HepG2 (cell line): ENCODE results near the gene DNAJB8. TPM values are rescaled to one million over a fixed set of nuclear protein-coding genes. Genes with fewer than 3 reads are reported as not detected.
A peak's percentile ranks its signal among the peaks of the same experiment; 100 is the strongest.

Experiments
- BCL6 ChIP-seq: IDR thresholded peaks from 2 replicates; pipeline ENCODE4 v1.6.1; 2016; ENCODE audit warnings: missing genetic modification reagents, missing compliant biosample characterization
- KAT2B ChIP-seq: fragments of 150-350 bp; IDR thresholded peaks from 2 replicates; pipeline ENCODE4 v1.6.1; 2014; ENCODE audit warnings: low read depth, low read length, borderline replicate concordance
- LBX2 ChIP-seq: sonication (generic); formaldehyde crosslinking; IDR thresholded peaks from 2 replicates; pipeline ENCODE4 v1.5.0; 2020; ENCODE audit warnings: missing genetic modification reagents, mild to moderate bottlenecking, borderline replicate concordance
- NBN ChIP-seq: fragments of 450-650 bp; conservative IDR thresholded peaks from 2 replicates; pipeline ENCODE4 v1.6.1; 2017
- NFRKB ChIP-seq: fragments of 450-650 bp; IDR thresholded peaks from 2 replicates; pipeline ENCODE4 v1.6.1; 2017
- SMARCC2 ChIP-seq: fragments of 450-650 bp; IDR thresholded peaks from 2 replicates; pipeline ENCODE4 v1.6.1; 2017; ENCODE audit warnings: antibody characterized with exemption, mild to moderate bottlenecking
- SYNCRIP ChIP-seq: fragments of 200-400 bp; formaldehyde crosslinking; IDR thresholded peaks from 2 replicates; pipeline ENCODE4 v1.6.1; 2018; ENCODE audit warnings: mild to moderate bottlenecking, low read depth, low read length; ENCODE audit not compliant: insufficient read depth
- TOE1 ChIP-seq: sonication (generic); formaldehyde crosslinking; IDR thresholded peaks from 2 replicates; pipeline ENCODE4 v1.4.0; 2020; ENCODE audit warnings: mild to moderate bottlenecking, missing genetic modification reagents
- ZNF317 ChIP-seq: sonication (generic); formaldehyde crosslinking; IDR thresholded peaks from 2 replicates; pipeline ENCODE4 v1.5.0; 2020; ENCODE audit warnings: mild to moderate bottlenecking, missing genetic modification reagents
- ZNF549 ChIP-seq: sonication (generic); formaldehyde crosslinking; IDR thresholded peaks from 2 replicates; pipeline ENCODE4 v1.5.0; 2020; ENCODE audit warnings: missing genetic modification reagents
- ZNF709 ChIP-seq: sonication (generic); formaldehyde crosslinking; IDR thresholded peaks from 2 replicates; pipeline ENCODE4 v1.5.0; 2020; ENCODE audit warnings: mild to moderate bottlenecking, missing genetic modification reagents
- polyA plus RNA-seq, 8 experiments: library from polyadenylated mRNA; depleted of rRNA in 3 of 8; stranded (reverse) in 7 of 8; unstranded in 1 of 8; fragments of >200 nt; fragmentation: Illumina TruSeq in 4 of 8; extraction: Trizol in 4 of 8; gene quantifications; 2 replicates each; pipeline versions ENCODE4 v1.2.1 to v1.2.3, GENCODE V29; 2011 to 2016; ENCODE audit warnings: low read depth in 4 of 8, missing spikeins in 1 of 8, mixed read lengths in 1 of 8; ENCODE audit not compliant: insufficient read depth in 1 of 8
- total RNA-seq, 5 experiments: library from RNA; depleted of rRNA; stranded (reverse); fragments of >200 nt; fragmentation: Illumina TruSeq; extraction: Trizol; gene quantifications; 2 replicates each; pipeline ENCODE4 v1.2.3, GENCODE V29; 2016; ENCODE audit warnings: low read depth in 1 of 5
- TF ChIP-seq, protein P1 (sequence below): sonication (generic); formaldehyde crosslinking; IDR thresholded peaks from 2 replicates; pipeline ENCODE4 v1.5.0; 2020; ENCODE audit warnings: mild to moderate bottlenecking, missing genetic modification reagents
- TF ChIP-seq, protein P2 (sequence below): sonication (generic); formaldehyde crosslinking; IDR thresholded peaks from 2 replicates; pipeline ENCODE4 v1.4.0; 2020; ENCODE audit warnings: missing genetic modification reagents
- TF ChIP-seq, protein P3 (sequence below): sonication (generic); formaldehyde crosslinking; IDR thresholded peaks from 2 replicates; pipeline ENCODE4 v1.4.0; 2020; ENCODE audit warnings: mild to moderate bottlenecking, missing genetic modification reagents
- TF ChIP-seq, protein P4 (sequence below): IDR thresholded peaks from 2 replicates; pipeline ENCODE4 v1.6.1; 2016; ENCODE audit warnings: mild to moderate bottlenecking, missing biosample characterization, missing genetic modification reagents
- TF ChIP-seq, protein P5 (sequence below): sonication (generic); formaldehyde crosslinking; IDR thresholded peaks from 2 replicates; pipeline ENCODE4 v1.8.1; 2023; ENCODE audit warnings: mild to moderate bottlenecking, missing genetic modification reagents, borderline replicate concordance
- TF ChIP-seq, protein P6 (sequence below), 2 experiments: sonication (generic) in 1 of 2; formaldehyde crosslinking in 1 of 2; IDR thresholded peaks; 2 replicates each; pipeline versions ENCODE4 v1.4.0 to v1.6.1; 2018 to 2020; ENCODE audit warnings: missing genetic modification reagents in 2 of 2, borderline replicate concordance in 1 of 2, low read depth in 1 of 2, mild to moderate bottlenecking in 1 of 2, missing biosample characterization in 1 of 2

Gene DNAJB8
- total and polyA plus RNA-seq, 2 of the 13 experiments (the other 11 are each of a cell fraction or from before 2014, with no cell fraction given) = not detected

DNA sequence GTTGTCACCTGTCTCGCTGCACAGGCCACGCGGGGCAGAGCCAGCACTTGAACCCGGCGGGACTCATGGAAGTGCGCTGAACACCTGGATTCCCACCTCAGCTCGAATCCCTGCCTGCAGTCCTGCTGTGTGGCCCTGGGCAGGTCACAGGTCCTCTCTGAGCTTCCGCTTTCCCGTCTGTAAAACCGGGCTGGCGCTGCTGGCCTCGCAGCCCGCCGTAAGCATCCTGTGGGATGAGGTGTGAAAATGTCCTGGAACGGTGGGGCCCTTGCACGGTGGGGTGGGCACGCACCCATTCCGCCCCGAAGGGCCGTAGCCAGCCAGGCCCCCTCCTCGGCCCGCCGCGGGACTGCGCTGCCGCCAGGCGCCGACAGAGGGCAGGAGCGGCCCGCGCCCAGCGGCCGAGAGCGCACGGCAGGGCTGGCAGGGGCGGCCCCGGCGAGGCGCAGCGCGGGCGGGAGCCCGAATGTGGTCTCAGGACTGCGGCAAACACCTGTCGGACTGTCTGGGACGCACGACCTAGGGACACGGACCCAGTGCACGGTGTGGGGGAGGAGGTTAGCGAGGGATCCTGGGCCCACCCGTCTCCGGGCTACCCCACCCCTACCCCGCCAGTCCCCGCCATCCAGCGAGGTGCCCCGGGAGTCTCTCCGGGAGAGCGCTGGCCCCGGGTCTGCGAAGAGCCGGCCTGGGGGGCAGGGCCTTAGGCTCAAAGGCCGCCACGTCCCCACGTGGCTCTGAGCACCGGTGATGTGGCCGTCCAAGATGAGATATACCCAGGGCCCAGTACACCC, 40.4 kb downstream of the DNAJB8 start (continued):
- TF ChIP-seq, protein P1, sequence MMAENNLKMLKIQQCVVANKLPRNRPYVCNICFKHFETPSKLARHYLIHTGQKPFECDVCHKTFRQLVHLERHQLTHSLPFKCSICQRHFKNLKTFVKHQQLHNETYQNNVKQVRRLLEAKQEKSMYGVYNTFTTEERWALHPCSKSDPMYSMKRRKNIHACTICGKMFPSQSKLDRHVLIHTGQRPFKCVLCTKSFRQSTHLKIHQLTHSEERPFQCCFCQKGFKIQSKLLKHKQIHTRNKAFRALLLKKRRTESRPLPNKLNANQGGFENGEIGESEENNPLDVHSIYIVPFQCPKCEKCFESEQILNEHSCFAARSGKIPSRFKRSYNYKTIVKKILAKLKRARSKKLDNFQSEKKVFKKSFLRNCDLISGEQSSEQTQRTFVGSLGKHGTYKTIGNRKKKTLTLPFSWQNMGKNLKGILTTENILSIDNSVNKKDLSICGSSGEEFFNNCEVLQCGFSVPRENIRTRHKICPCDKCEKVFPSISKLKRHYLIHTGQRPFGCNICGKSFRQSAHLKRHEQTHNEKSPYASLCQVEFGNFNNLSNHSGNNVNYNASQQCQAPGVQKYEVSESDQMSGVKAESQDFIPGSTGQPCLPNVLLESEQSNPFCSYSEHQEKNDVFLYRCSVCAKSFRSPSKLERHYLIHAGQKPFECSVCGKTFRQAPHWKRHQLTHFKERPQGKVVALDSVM (CRISPR knock-in tag) = no peak
- TF ChIP-seq NBN = no peak
- TF ChIP-seq, protein P2, sequence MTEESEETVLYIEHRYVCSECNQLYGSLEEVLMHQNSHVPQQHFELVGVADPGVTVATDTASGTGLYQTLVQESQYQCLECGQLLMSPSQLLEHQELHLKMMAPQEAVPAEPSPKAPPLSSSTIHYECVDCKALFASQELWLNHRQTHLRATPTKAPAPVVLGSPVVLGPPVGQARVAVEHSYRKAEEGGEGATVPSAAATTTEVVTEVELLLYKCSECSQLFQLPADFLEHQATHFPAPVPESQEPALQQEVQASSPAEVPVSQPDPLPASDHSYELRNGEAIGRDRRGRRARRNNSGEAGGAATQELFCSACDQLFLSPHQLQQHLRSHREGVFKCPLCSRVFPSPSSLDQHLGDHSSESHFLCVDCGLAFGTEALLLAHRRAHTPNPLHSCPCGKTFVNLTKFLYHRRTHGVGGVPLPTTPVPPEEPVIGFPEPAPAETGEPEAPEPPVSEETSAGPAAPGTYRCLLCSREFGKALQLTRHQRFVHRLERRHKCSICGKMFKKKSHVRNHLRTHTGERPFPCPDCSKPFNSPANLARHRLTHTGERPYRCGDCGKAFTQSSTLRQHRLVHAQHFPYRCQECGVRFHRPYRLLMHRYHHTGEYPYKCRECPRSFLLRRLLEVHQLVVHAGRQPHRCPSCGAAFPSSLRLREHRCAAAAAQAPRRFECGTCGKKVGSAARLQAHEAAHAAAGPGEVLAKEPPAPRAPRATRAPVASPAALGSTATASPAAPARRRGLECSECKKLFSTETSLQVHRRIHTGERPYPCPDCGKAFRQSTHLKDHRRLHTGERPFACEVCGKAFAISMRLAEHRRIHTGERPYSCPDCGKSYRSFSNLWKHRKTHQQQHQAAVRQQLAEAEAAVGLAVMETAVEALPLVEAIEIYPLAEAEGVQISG = peak; percentile 48
- TF ChIP-seq, protein P3, sequence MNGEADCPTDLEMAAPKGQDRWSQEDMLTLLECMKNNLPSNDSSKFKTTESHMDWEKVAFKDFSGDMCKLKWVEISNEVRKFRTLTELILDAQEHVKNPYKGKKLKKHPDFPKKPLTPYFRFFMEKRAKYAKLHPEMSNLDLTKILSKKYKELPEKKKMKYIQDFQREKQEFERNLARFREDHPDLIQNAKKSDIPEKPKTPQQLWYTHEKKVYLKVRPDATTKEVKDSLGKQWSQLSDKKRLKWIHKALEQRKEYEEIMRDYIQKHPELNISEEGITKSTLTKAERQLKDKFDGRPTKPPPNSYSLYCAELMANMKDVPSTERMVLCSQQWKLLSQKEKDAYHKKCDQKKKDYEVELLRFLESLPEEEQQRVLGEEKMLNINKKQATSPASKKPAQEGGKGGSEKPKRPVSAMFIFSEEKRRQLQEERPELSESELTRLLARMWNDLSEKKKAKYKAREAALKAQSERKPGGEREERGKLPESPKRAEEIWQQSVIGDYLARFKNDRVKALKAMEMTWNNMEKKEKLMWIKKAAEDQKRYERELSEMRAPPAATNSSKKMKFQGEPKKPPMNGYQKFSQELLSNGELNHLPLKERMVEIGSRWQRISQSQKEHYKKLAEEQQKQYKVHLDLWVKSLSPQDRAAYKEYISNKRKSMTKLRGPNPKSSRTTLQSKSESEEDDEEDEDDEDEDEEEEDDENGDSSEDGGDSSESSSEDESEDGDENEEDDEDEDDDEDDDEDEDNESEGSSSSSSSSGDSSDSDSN (CRISPR knock-in tag) = peak; percentile 59; the same call in 1 of the 2 replicates
- TF ChIP-seq, protein P4, sequence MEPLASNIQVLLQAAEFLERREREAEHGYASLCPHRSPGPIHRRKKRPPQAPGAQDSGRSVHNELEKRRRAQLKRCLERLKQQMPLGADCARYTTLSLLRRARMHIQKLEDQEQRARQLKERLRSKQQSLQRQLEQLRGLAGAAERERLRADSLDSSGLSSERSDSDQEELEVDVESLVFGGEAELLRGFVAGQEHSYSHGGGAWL (CRISPR knock-in tag) = peak; percentile 27; the same call in 1 of the 2 replicates
- no peak for TF ChIP-seq ZNF317
- no peak for TF ChIP-seq SYNCRIP
- TF ChIP-seq ZNF549 (CRISPR knock-in tag) = no peak
- no peak for TF ChIP-seq BCL6 (CRISPR knock-in tag)
- TF ChIP-seq NFRKB = no peak
- TF ChIP-seq LBX2 (CRISPR knock-in tag) = no peak
- TF ChIP-seq, protein P5, sequence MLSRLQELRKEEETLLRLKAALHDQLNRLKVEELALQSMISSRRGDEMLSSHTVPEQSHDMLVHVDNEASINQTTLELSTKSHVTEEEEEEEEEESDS (CRISPR knock-in tag) = no peak
- no peak for TF ChIP-seq ZNF709 (CRISPR knock-in tag)
- TF ChIP-seq TOE1 (CRISPR knock-in tag) = no peak
- TF ChIP-seq, protein P6, sequence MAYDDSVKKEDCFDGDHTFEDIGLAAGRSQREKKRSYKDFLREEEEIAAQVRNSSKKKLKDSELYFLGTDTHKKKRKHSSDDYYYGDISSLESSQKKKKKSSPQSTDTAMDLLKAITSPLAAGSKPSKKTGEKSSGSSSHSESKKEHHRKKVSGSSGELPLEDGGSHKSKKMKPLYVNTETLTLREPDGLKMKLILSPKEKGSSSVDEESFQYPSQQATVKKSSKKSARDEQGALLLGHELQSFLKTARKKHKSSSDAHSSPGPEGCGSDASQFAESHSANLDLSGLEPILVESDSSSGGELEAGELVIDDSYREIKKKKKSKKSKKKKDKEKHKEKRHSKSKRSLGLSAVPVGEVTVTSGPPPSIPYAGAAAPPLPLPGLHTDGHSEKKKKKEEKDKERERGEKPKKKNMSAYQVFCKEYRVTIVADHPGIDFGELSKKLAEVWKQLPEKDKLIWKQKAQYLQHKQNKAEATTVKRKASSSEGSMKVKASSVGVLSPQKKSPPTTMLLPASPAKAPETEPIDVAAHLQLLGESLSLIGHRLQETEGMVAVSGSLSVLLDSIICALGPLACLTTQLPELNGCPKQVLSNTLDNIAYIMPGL (CRISPR knock-in tag; IDR thresholded peaks at IDR 0.05; ENCODE audit: borderline replicate concordance in 1 of 2, low read depth in 1 of 2) = peak in 1 of 2 experiments; percentile 30; a peak in 1 of 4 replicates
- TF ChIP-seq KAT2B = no peak
- no peak for TF ChIP-seq SMARCC2
- TF ChIP-seq, all 625 proteins: peak for 109
